H9 (cell line): ENCODE measurements around the gene DAB2IP. TPM values are rescaled to one million over a fixed set of nuclear protein-coding genes. Genes with fewer than 3 reads are reported as not detected.

Source experiments
- DNase-seq: peaks from one replicate; pipeline ENCODE4 v3.0.0-alpha.2; 2017
- H2AFZ ChIP-seq: one replicate; pipeline ENCODE4 v1.6.1; 2013; ENCODE audit warnings: mild to moderate bottlenecking, low read length, control low read depth, moderate library complexity
- H2AK5ac ChIP-seq: 2 replicates; pipeline ENCODE4 v1.6.1; 2013; ENCODE audit warnings: low read length, control low read depth, mixed read lengths; ENCODE audit not compliant: insufficient read length
- H2BK120ac ChIP-seq: one replicate; pipeline ENCODE4 v1.6.1; 2013; ENCODE audit warnings: low read depth, mild to moderate bottlenecking, low read length, control low read depth, inconsistent platforms; ENCODE audit not compliant: poor library complexity, severe bottlenecking
- H2BK12ac ChIP-seq: 2 replicates; pipeline ENCODE4 v1.6.1; 2013; ENCODE audit warnings: low read length, control low read depth, mixed read lengths, low read depth; ENCODE audit not compliant: insufficient read length
- H2BK15ac ChIP-seq: 2 replicates; pipeline ENCODE4 v1.6.1; 2013; ENCODE audit warnings: low read depth, low read length, control low read depth
- H2BK20ac ChIP-seq: one replicate; pipeline ENCODE4 v1.6.1; 2013; ENCODE audit warnings: low read depth, mild to moderate bottlenecking, low read length, control low read depth, inconsistent platforms; ENCODE audit not compliant: poor library complexity, severe bottlenecking
- H2BK5ac ChIP-seq: 2 replicates; pipeline ENCODE4 v1.6.1; 2013; ENCODE audit warnings: low read length, control low read depth, mixed read lengths; ENCODE audit not compliant: insufficient read length
- H3K14ac ChIP-seq: 2 replicates; pipeline ENCODE4 v1.6.1; 2013; ENCODE audit warnings: low read length, control low read depth; ENCODE audit not compliant: insufficient read depth
- H3K18ac ChIP-seq: 2 replicates; pipeline ENCODE4 v1.6.1; 2013; ENCODE audit warnings: low read depth, mild to moderate bottlenecking, mixed read lengths, low read length, control low read depth; ENCODE audit not compliant: insufficient read length
- H3K23ac ChIP-seq: 2 replicates; pipeline ENCODE4 v1.6.1; 2013; ENCODE audit warnings: low read length, control low read depth, mixed read lengths, low read depth; ENCODE audit not compliant: insufficient read length
- H3K23me2 ChIP-seq: 2 replicates; pipeline ENCODE4 v1.6.1; 2013; ENCODE audit warnings: low read depth, mild to moderate bottlenecking, mixed read lengths, low read length, control low read depth; ENCODE audit not compliant: insufficient read length, poor library complexity, severe bottlenecking
- H3K27ac ChIP-seq: 2 replicates; pipeline ENCODE4 v1.5.1; 2013; ENCODE audit warnings: low read length, control low read depth, mixed read lengths, low read depth; ENCODE audit not compliant: insufficient read length
- H3K27me3 ChIP-seq: 2 replicates; pipeline ENCODE4 v1.6.1; 2013; ENCODE audit warnings: low read length, control low read depth, inconsistent platforms; ENCODE audit not compliant: insufficient read depth
- H3K4ac ChIP-seq: 2 replicates; pipeline ENCODE4 v1.6.1; 2013; ENCODE audit warnings: low read depth, mild to moderate bottlenecking, control low read depth, inconsistent platforms, low read length, moderate library complexity
- H3K4me1 ChIP-seq: 2 replicates; pipeline ENCODE4 v1.6.1; 2013; ENCODE audit warnings: low read length, control low read depth, inconsistent platforms; ENCODE audit not compliant: insufficient read depth
- H3K4me2 ChIP-seq: 2 replicates; pipeline ENCODE4 v1.6.1; 2013; ENCODE audit warnings: low read length, control low read depth, mixed read lengths; ENCODE audit not compliant: insufficient read length, insufficient read depth
- H3K56ac ChIP-seq: 2 replicates; pipeline ENCODE4 v1.6.1; 2013; ENCODE audit warnings: low read depth, mild to moderate bottlenecking, mixed read lengths, low read length, control low read depth; ENCODE audit not compliant: insufficient read length
- H3K79me1 ChIP-seq: 2 replicates; pipeline ENCODE4 v1.6.1; 2013; ENCODE audit warnings: low read depth, mild to moderate bottlenecking, moderate library complexity, low read length, control low read depth, inconsistent platforms; ENCODE audit not compliant: insufficient read depth, poor library complexity, severe bottlenecking
- H3K79me2 ChIP-seq: 2 replicates; pipeline ENCODE4 v1.6.1; 2013; ENCODE audit warnings: low read length, control low read depth, inconsistent platforms; ENCODE audit not compliant: insufficient read depth
- H3K9ac ChIP-seq: 2 replicates; pipeline ENCODE4 v1.6.1; 2013; ENCODE audit warnings: low read length, control low read depth, mixed read lengths; ENCODE audit not compliant: insufficient read length; ENCODE audit errors: extremely low read depth
- H3K9me3 ChIP-seq: one replicate; pipeline ENCODE4 v1.6.1; 2013; ENCODE audit warnings: low read depth, low read length, inconsistent platforms; ENCODE audit not compliant: control insufficient read depth
- H3T11ph ChIP-seq: one replicate; pipeline ENCODE4 v1.6.1; 2013; ENCODE audit warnings: mild to moderate bottlenecking, low read length, control low read depth, inconsistent platforms
- H4K20me1 ChIP-seq: one replicate; pipeline ENCODE4 v1.6.1; 2013; ENCODE audit not compliant: control insufficient read depth, insufficient read length, insufficient read depth
- H4K5ac ChIP-seq: 2 replicates; pipeline ENCODE4 v1.6.1; 2013; ENCODE audit warnings: low read depth, mild to moderate bottlenecking, mixed read lengths, low read length, control low read depth; ENCODE audit not compliant: insufficient read length
- H4K8ac ChIP-seq: replicated peaks from 2 replicates; pipeline ENCODE4 v1.6.1; 2013; ENCODE audit warnings: low read length, control low read depth, mixed read lengths, low read depth; ENCODE audit not compliant: insufficient read length
- H4K91ac ChIP-seq: 2 replicates; pipeline ENCODE4 v1.6.1; 2013; ENCODE audit warnings: low read depth, mild to moderate bottlenecking, moderate library complexity, mixed read lengths, low read length, control low read depth; ENCODE audit not compliant: insufficient read length
- H3K27ac Mint-ChIP-seq, 3 experiments: 2 replicates in 2 of 3; 3 replicates in 1 of 3; pipeline ENCODE4 v1.8.0; 2020 to 2021; ENCODE audit warnings: mixed read lengths in 3 of 3, mild to moderate bottlenecking in 1 of 3, moderate library complexity in 1 of 3
- H3K27me3 Mint-ChIP-seq: 2 replicates; pipeline ENCODE4 v1.8.0; 2021; ENCODE audit warnings: low read depth, mild to moderate bottlenecking, moderate library complexity, mixed read lengths
- H3K36me3 Mint-ChIP-seq, 3 experiments: 2 replicates in 2 of 3; 3 replicates in 1 of 3; pipeline ENCODE4 v1.8.0; 2020 to 2021; ENCODE audit warnings: low read depth in 3 of 3, mixed read lengths in 3 of 3; ENCODE audit not compliant: insufficient read depth in 1 of 3
- H3K4me1 Mint-ChIP-seq, 2 experiments: 2 replicates each; pipeline ENCODE4 v1.8.0; 2020; ENCODE audit warnings: mixed read lengths in 2 of 2
- H3K4me3 Mint-ChIP-seq, 2 experiments: 2 replicates in 1 of 2; 3 replicates in 1 of 2; pipeline ENCODE4 v1.8.0; 2020 to 2021; ENCODE audit warnings: mild to moderate bottlenecking in 2 of 2, mixed read lengths in 2 of 2, moderate library complexity in 1 of 2
- H3K9me3 Mint-ChIP-seq, 2 experiments: 2 replicates in 1 of 2; 3 replicates in 1 of 2; pipeline ENCODE4 v1.8.0; 2020; ENCODE audit warnings: mild to moderate bottlenecking in 2 of 2, mixed read lengths in 2 of 2, moderate library complexity in 1 of 2
- CTCF ChIP-seq: fragments of 200-600 bp; sonication (generic); conservative IDR thresholded peaks from 3 replicates; pipeline ENCODE4 v1.8.0; 2021; ENCODE audit warnings: antibody characterized with exemption, mild to moderate bottlenecking
- WGBS: extraction: QIAGEN DNeasy Blood & Tissue Kit; methylation state at CpG from one replicate; pipeline ENCODE4 v1.1.7; 2013; ENCODE audit warnings: missing lambda C conversion rate, low lambda C conversion rate, mixed read lengths; ENCODE audit not compliant: insufficient read length; ENCODE audit errors: extremely low coverage; 5-methylcytosine and 5-hydroxymethylcytosine counted together
- total RNA-seq: library from RNA; stranded (reverse); gene quantifications from 2 replicates; pipeline ENCODE4 v1.2.1, GENCODE V29; 2021

The DAB2IP gene
- total RNA-seq, 1 experiment from 2014 or later, result 22.6 TPM

GRCh38 chr9:121737481-121737931, 86.1 kb downstream of the DAB2IP start:
- no peak for TF ChIP-seq CTCF
- Histone ChIP-seq H3K56ac (no peak overlapping the region), H3K79me1 (peaks cover 4% of the 10 kb centered on the region), H2BK12ac (no peak overlapping the region), H2BK15ac (no peak overlapping the region), H3K27me3 (no peaks in the 10 kb centered on the region), H3K4me2 (peak overlapping the region; percentile 97), H3K79me2 (no peaks in the 10 kb centered on the region), H3T11ph (no peak overlapping the region), H3K4me1 (peaks cover 27% of the 10 kb centered on the region; the same call in 1 of the 2 replicates), H4K91ac (no peak overlapping the region), H4K5ac (no peak overlapping the region), H4K8ac (no peak overlapping the region), H3K4ac (no peak overlapping the region), H3K14ac (no peak overlapping the region), H4K20me1 (no peaks in the 10 kb centered on the region), H2AFZ (no peak overlapping the region), H2BK120ac (no peak overlapping the region), H2AK5ac (no peak overlapping the region), H3K27ac (no peak overlapping the region), H3K23me2 (peaks cover 10% of the 10 kb centered on the region), H3K23ac (no peak overlapping the region), H2BK20ac (no peak overlapping the region), H2BK5ac (no peak overlapping the region), H3K9me3 (no peaks in the 10 kb centered on the region), H3K18ac (no peak overlapping the region), H3K9ac (no peak overlapping the region)
- Mint-ChIP-seq H3K27ac (peak overlapping the region in 1 of 3 experiments; percentile 76; a peak in 2 of 7 replicates), H3K4me1 (peaks cover 76 to 83% of the 10 kb centered on the region in 2 experiments), H3K36me3 (no peaks in the 10 kb centered on the region; a peak in 1 of 7 replicates), H3K27me3 (peaks cover 10% of the 10 kb centered on the region), H3K9me3 (no peaks in the 10 kb centered on the region), H3K4me3 (no peak overlapping the region)
- WGBS, result no CpG with 5 or more reads among the region's 9 CpGs
- no peak for DNase-seq
